Iris pigment epithelial cell (primary cell): Measurements from ENCODE around the gene SLC9A1.

Source experiments
- DNase-seq: peaks from one replicate; pipeline ENCODE4 v3.0.0-alpha.2; 2011; ENCODE audit warnings: low read depth

SLC9A1 gene

DNA sequence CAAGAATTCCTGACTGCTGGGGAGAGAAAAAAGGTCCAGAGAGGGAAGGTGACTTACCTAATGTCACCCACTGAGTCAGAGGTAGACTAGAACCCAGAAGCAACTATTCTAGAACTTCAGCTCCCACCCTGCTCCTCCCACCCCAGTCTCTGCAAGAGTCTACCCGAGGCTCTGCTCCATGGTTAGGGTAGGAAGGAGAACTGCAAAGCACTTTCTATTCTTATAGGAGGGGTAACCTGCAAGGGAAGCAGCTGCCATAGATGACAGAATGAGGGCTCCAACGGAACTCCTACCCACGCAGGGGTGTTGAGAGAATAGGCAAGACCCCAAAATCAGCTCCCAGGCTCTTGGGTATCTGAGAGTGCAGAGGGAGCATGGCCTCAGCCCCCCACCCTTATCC is 4.3 kb downstream of the SLC9A1 start:
- DNase-seq, result no peak

DNA sequence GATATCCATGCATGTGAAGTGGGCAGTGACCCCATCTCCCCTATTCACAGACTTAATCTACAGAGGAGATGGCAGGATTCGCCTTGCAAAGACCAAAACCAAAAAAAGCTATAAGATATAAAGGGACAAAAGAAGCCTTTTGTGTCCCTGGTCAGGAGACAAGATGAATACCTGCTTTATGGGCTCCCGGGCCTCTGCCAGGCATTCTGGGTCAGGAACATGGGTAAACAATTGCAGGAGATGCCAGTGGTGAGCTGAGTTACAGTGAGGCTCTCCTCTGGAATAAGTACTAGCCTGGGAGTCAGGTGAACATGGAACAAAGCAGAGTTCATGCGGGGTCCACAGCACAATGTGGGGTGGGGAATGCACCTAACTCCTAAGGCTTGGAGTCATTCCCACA is 4.7 kb downstream of the SLC9A1 start:
- DNase-seq, result no peak

DNA sequence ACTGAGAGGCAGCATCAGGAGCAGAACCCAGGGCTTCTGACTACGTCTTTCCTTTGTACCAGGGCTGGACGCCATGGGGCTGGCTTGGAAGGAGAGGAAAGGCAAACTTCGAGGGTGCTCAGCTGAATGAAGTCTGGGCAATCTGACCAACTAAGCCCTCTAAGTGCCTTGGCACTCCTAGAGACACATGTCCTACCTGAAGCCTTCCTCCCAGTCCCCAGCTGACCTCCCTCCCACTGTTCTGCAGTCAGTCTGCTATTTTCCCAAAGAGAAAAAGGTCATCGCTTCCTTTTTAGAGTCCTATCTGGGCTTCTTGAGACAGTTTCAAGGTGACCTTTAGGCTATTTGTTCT is 5.2 kb downstream of the SLC9A1 start:
- no peak for DNase-seq

DNA sequence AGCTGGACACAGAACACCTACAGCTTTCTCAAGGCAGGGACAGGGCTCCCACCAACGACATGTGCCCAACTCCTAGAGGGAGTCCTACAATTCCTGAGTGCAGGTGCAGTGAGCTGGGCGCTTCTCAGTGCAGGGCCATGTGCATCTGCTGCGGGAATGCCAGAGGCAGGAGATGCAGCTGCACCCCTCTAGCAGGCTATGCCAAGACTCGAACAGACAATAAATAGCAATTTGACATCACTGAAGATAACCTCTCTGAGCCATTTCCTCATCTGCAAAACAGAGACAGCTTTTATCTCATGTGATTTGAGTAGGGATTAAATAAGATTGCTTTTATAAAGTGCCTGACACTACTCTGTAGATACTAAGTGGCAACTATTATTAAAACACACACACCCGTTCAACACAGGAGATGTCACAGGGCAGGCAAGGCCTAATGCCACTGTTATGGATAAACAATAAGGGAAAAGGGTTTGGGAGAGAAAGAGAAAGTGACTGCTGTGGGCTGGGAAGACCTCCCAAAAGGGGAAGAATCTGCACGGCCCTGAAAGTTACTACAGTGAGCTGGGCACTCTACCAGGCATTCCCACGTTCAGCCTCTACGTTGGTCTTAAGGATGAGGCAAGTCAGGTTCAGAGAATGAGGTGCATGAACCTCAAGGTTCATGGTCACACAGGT is 5.7 kb downstream of the SLC9A1 start:
- no peak for DNase-seq

DNA sequence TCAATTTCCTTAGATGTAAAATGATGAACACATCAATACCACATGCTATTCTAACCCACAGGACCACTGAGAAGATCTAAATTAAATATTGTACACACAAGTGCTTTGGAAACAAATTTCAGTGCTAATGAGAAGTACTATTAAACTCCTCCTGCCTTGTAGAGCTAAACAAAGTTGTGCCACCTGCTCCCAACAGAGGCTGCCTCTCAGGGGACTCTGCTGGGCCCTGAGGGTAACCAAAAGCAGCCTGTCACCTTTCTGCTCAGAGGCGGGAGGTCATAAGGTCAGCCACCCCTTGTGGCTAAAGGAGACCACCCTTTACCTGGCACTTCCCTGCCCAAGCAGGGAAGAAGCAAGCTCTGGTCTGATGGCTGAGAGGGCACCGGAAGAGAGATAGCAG is 6.3 kb downstream of the SLC9A1 start:
- DNase-seq, result no peak

DNA sequence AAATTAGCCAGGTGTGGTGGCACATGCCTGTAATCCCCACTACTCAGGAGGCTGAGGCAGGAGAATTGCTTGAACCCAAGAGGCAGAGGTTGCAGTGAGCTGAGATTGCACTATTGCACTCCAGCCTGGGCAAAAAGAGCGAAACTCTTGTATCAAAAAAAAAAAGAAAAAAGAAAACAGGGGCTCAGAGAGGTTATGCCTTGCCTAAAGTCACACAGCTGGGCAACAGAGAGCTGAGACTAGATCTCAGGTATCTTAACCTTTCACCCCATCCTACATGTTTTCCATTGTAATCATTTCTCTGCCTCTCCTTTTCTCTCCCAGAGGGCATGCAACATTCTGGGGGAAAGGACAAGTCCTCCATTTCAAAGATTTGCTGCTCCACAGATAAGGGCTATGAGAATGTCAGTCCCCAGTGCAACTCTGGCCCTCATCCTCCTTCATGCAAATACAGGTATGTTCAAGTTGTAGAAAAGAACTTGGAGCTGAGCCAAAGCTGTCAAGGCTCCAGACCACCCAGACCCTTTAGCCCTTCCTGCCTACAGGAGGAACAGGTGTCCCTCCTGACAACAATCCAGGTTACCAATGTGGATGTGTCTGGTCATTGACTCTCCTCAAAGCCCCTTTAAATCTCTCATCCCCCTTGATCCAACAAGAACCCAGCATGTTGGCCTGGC is 6.9 kb downstream of the SLC9A1 start:
- DNase-seq, result no peak

DNA sequence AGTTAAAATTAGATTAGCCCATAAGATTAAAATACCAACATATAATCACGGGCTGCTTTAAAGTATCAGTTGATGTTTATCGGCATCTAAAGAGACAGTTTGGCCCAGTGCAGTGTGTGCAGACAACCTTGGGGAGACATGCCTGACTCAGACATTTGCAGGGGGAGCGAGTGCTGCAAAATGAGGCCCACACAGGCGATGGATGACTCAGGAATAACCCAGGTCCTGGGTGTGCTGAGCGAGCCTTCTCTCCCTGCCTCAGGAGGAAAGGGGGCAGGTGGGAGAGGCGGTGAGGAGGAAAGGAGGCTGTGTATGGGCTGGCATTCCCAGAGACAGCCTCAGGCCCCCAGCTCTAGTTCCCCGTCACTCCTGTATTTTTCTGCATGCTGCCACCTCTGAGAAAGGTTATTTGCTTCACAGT is 9.0 kb downstream of the SLC9A1 start:
- DNase-seq, result peak; percentile 97

- peak; percentile 82 for DNase-seq
Observed at GRCh38 chr1:27144920-27145661, 9.8 kb downstream of the SLC9A1 start.

DNA sequence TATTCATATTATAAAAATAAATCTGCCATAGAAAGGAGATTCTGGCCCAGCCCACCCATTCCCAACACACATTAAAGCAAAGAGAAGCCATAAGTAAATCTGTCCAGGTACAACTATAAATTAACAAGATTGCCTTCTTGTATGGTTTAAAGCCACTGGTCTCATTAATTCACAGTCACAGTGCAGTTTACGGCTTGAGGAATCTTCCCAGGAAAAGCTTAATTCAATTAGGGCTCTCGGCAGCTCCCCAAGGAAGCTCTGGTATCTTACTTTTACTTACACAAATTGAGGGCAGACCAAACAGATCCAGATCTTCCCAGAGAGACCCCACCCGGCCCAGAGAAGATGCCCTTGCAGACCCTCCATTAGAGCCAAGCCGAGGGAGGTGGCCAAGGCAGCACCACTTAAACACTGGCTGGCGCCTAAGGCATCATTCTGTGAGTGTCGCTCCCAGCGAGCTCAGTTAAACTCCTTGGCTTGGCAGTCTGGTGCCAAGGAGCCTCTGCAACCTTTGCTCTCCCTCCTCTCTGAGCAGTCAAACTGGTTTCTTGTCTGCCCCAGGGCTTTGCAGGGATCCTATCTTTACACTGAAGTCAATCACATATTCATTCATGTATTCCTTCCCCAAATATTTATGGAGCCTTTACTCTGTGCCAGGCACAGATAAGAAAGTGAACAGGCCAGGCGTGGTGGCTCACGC is 10.7 kb downstream of the SLC9A1 start:
- no peak for DNase-seq

- peak; percentile 37 for DNase-seq
Observed at GRCh38 chr1:27143401-27143800, 11.5 kb downstream of the SLC9A1 start.

DNA sequence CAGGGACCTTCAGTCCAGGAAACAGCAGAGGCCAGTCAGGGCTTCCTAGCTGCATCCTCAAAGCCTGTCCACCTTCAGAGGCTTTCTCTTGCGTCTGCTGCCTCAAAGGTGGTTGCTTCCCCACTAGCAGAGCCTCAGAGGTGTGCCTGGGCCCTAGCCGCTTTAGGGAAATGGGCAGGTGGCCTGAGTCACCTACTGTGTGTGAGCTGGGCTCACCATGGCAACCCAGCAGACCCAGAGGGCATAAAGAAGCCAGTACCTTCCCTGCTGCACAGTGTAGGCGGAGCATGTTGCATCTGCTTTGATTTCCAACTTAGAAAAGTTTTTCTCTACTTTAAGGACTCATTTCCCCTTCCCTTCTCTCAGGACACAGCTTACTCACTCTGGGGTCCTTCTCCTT is 12.5 kb downstream of the SLC9A1 start:
- no peak for DNase-seq

DNA sequence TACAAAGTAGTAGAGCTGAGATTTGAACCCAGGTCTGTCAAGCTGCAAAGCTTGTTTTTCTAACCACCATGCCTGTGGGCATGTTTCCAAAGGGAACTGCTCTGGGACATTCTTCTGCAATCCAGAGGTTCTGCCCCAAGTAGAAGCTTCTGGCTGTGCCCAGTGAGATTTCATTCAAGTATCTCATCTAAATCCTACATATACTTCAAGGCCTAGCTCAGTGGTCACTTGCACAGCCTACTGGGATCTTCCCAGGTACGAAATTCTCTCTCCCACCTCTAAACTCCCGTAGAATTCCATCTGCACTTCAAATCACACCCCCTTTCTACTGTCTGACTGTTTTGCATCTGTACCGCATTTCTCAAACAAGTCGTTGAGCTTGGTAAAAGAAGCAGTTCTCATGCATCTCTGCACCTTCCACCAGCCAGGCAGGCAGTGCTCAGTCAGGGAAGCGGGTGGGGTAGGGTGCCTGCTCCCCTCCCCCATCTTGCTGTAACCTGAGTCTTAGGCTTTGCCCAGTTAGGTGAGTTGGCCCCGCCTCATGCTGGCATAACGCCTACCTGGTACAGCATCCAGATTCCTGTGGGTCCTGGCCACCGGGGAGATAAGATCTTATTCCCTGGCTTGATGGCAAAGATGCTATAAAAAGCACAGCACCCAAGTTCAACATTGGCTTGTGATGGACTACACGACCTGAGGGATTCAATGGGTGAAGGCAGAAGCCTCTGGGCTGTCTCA is 13.5 kb downstream of the SLC9A1 start:
- DNase-seq, result no peak

DNA sequence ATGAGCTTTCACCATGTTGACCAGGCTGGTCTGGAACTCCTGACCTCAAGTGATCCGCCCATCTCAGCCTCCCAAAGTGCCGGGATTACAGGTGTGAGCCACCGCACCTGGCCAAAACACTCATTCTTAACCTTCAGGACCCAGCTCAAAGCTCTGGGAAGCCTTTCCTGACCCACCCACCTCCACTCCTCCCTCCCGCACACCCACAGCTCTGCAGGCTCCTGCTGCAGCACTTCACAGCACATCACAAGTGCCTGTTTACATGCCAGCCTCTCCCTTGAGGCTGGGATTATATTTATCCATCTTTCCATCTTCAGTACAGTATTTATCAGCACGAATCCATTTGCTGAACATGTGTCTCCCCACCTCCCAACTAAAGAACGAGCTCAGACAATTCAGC is 14.9 kb downstream of the SLC9A1 start:
- no peak for DNase-seq

DNA sequence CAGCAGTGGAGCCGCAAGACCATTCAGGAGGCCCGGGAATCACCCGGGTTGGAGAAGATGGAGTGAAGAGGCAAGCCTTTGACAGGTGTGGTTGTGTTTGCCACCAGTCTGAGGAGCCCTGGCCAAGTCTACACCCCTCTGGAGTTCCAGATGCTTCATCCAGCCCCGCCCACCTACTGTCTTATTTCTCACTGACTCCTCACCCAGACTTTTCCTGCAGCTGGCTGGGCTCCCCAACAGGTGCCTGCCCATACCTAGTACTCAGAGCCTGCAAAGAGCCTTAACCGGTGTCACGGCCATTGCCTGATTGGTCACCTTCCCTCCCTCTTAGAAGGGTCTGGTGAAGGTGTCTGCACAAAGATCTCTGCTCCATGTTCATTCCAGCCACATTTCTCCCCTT is 16.0 kb downstream of the SLC9A1 start:
- no peak for DNase-seq

DNA sequence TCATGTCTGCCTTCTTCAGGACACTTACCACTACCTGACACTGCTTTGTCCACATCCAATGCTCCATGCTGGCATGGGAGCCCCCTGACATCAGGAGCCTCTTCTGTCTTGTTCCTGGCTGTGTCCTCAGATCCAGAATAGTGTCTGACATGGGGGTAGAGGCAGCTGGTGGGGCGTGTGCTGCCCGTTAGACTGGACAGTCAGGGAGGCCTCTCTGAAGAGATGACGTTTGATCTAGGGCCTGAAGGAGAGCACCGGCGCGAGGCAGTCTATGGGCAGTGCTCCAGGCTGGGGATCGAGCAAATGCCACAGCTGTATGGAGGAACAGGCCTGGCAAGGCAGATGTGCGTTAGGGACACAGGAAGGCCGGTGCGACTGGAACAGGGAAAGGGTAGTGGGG is 16.6 kb downstream of the SLC9A1 start:
- no peak for DNase-seq

- no peak for DNase-seq
Observed at GRCh38 chr1:27137544-27138075, 17.3 kb downstream of the SLC9A1 start.

DNA sequence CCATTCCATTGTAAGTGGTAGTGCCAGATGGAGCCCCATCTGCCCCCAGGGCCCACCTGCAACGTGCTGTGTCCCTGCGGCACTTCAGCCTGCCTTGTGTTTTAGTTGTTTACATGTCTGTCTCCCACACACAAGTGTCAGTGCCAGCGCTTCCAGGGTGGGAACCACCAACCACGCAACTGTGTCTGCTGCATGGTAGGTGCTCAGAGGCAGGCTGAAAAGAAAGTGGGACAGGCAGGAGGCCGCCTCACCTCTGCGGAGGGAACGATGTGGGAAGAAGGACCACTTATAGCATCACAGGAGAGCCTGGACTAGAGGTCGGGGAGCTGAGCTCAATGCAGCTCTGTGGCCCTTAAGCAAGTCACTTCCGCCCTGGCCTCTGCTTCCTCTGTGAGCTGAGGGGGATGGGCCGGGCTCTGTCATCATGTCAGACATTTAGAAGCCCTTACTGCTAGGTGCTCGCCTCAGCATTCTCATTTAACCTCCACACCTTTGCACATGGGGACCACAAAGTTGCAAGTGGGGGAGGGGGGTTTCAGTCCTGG is 17.9 kb downstream of the SLC9A1 start:
- DNase-seq, result no peak

GRCh38 chr1:27136236-27136551 is 18.7 kb downstream of the SLC9A1 start:
- DNase-seq, result no peak

DNA sequence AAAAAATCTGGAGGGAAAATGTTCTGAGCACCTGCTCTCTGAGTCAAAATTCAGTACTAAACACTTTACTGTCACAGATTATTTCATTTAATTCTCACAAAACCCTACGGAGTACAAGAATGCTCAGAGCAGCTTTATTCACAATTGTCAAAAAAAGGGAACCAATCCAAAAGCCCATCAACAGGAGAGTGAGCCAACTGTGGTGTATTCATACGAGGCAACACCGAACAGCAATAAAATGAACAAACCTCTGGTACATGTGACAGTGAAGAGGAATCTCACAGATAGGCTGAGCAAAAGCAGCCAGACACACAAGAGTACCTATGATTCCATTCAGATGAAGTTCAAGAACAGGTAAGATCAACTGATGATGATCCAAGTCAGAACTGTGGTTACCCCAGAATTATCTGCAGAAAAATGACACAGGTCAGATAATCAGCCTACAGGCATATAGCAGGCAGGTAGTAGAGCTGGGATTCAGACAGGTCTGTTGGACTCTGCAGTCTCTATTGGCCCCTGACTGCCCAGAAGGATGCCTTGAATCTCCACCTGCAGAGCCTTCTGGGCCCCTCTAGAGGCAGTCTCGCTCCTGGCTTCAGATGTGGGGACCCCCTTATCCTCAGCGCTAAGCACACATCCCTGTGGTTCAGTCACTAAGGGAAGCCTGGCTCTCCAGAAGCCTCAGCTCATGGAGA is 19.2 kb downstream of the SLC9A1 start:
- no peak for DNase-seq

DNA sequence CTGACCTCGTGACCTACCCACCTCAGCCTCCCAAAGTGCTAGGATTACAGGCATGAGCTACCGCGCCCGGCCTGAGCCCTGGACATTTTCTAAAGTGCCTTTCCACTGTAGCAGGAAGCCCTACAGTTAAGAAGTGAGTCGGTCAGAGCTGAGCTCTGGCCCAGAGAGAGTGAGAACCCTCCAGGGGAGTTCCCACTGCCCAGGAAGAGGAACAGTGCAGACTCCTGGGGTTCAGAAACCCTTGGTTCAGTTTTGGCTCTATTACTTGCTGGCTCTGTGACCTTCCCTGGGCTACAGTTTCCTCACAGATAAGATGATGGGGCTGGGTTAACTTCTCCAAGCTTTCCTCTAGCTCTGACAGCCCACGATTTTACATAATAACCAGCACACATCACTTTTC is 20.9 kb downstream of the SLC9A1 start:
- no peak for DNase-seq

DNA sequence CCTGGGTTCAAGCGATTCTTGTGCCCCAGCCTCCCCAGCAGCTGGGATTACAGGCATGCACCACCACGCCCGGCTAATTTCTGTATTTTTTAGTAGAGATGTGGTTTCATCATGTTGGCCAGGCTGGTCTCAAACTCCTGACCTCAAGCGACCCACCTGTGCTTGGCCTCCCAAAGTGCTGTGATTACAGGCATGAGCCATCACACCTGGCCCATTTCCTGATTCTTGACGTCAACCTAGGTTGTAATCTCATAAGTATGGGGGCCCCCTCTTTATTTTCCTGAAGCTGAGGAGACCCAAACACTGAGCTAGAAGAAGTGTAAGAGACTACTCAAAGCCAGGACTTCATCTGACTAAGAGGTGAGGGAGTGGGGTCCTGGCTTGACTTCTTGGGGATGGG is 21.8 kb downstream of the SLC9A1 start:
- no peak for DNase-seq
